ENCODE results near the gene LIFR. TPM values are rescaled to one million over a fixed set of nuclear protein-coding genes. Genes with fewer than 3 reads are reported as not detected.

The LIFR gene
- total and polyA plus RNA-seq, 2 donors (not counting 3 experiments of a cell fraction or from before 2014, with no cell fraction given), result 4.1 to 36.4 TPM

GRCh38 chr5:38543886-38544285 lies 12.6 kb downstream of the LIFR start:
- ChIA-PET CTCF (interaction anchor here (1.1 to 7.3 kb wide), 4 partner anchors 8 to 143 kb away, joined by 3 to 167 read pairs (median 24); no protein-coding TSS in a partner anchor), POLR2A (no interaction called here)
- H3K27ac ChIP-seq (ENCODE audit: insufficient read depth, low read depth, low read length), result no peak overlapping the region
- no peak for FAIRE-seq
- DNase-seq (ENCODE audit: low read depth, low spot score), result no peak
- TF ChIP-seq JUN (IDR thresholded peaks at IDR 0.05; ENCODE audit: borderline replicate concordance, insufficient read depth, insufficient read length, low read depth), result no peak
- no peak overlapping the region for H3K4me2 ChIP-seq (ENCODE audit: insufficient read depth, low read length)
- no peak overlapping the region for H2AFZ ChIP-seq (ENCODE audit: low read depth, low read length)
- H3K27me3 ChIP-seq (ENCODE audit: control insufficient read depth in 2 of 2, insufficient read depth in 2 of 2, low read length in 2 of 2), result no peaks in the 10 kb centered on the region
- dilution Hi-C loops (cut with MboI; ENCODE audit: extremely low pct_ligation_motif_present, low sequenced_read_pairs) (no loop called here), intact Hi-C loops (cut with micrococcal nuclease) (no loop called here)
- no peak overlapping the region for H3K4me3 ChIP-seq (replicated peaks in 1 of 3; ENCODE audit: insufficient read depth in 1 of 3, low read depth in 1 of 3, low read length in 3 of 3)
- no TSS peak for BruUV-seq (replicated peaks)
- H3K9me3 ChIP-seq (replicated peaks; ENCODE audit: control insufficient read depth, insufficient read depth, low read length), result no peaks in the 10 kb centered on the region
- H3K4me1 ChIP-seq (ENCODE audit: control insufficient read depth, extremely low read depth, insufficient read depth, low read length), result peaks cover 6% of the 10 kb centered on the region
- no peaks in the 10 kb centered on the region for H3K79me2 ChIP-seq (ENCODE audit: control insufficient read depth, insufficient read depth, low read length)
- H3K9me1 ChIP-seq (replicated peaks; ENCODE audit: control insufficient read depth, extremely low read depth, insufficient read depth, low read length), result peaks cover 2% of the 10 kb centered on the region
- no peak overlapping the region for H3K9ac ChIP-seq (replicated peaks; ENCODE audit: extremely low read depth, insufficient read depth, low read length)
- H4K20me1 ChIP-seq (replicated peaks; ENCODE audit: control insufficient read depth, extremely low read depth, insufficient read depth, low read length), result no peaks in the 10 kb centered on the region
- H3K36me3 ChIP-seq (ENCODE audit: control insufficient read depth in 2 of 2, extremely low read depth in 1 of 2, insufficient read depth in 2 of 2, low read length in 2 of 2), result no peaks in the 10 kb centered on the region

DNA sequence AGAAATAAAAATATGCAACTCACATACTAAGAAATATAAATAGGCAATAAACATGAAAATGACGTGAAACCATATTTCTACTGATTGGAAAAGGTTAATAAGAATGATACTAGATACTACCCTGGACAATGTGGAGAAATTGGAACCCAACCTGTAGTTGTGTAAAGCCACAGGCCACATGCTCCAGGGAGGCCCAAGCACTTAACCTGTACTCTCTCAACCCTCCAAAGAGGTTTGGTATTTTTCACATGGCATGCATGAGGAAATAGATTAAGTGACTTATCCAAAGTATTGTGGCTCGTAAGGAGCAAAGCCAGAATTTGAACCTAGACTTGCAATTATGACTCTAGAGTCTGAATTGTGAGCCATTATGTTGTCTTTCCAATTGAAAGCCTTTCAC lies 13.4 kb downstream of the LIFR start:
- Histone ChIP-seq H3K4me1 (ENCODE audit: control insufficient read depth, extremely low read depth, insufficient read depth, low read length) (peaks cover under 1% of the 10 kb centered on the region), H4K20me1 (replicated peaks; ENCODE audit: control insufficient read depth, extremely low read depth, insufficient read depth, low read length) (no peaks in the 10 kb centered on the region), H2AFZ (ENCODE audit: low read depth, low read length) (no peak overlapping the region), H3K4me3 (replicated peaks in 1 of 3; ENCODE audit: insufficient read depth in 1 of 3, low read depth in 1 of 3, low read length in 3 of 3) (no peak overlapping the region), H3K27me3 (ENCODE audit: control insufficient read depth in 2 of 2, insufficient read depth in 2 of 2, low read length in 2 of 2) (no peaks in the 10 kb centered on the region), H3K27ac (ENCODE audit: insufficient read depth, low read depth, low read length) (no peak overlapping the region), H3K79me2 (ENCODE audit: control insufficient read depth, insufficient read depth, low read length) (no peaks in the 10 kb centered on the region), H3K9me1 (replicated peaks; ENCODE audit: control insufficient read depth, extremely low read depth, insufficient read depth, low read length) (no peaks in the 10 kb centered on the region), H3K9ac (replicated peaks; ENCODE audit: extremely low read depth, insufficient read depth, low read length) (no peak overlapping the region), H3K9me3 (replicated peaks; ENCODE audit: control insufficient read depth, insufficient read depth, low read length) (no peaks in the 10 kb centered on the region), H3K4me2 (ENCODE audit: insufficient read depth, low read length) (no peak overlapping the region), H3K36me3 (ENCODE audit: control insufficient read depth in 2 of 2, extremely low read depth in 1 of 2, insufficient read depth in 2 of 2, low read length in 2 of 2) (no peaks in the 10 kb centered on the region)
- FAIRE-seq, result no peak
- TF ChIP-seq GATA2 (IDR thresholded peaks at IDR 0.05; ENCODE audit: insufficient read depth, insufficient read length, low read depth, low read length), result no peak
- TF ChIP-seq, protein P1, sequence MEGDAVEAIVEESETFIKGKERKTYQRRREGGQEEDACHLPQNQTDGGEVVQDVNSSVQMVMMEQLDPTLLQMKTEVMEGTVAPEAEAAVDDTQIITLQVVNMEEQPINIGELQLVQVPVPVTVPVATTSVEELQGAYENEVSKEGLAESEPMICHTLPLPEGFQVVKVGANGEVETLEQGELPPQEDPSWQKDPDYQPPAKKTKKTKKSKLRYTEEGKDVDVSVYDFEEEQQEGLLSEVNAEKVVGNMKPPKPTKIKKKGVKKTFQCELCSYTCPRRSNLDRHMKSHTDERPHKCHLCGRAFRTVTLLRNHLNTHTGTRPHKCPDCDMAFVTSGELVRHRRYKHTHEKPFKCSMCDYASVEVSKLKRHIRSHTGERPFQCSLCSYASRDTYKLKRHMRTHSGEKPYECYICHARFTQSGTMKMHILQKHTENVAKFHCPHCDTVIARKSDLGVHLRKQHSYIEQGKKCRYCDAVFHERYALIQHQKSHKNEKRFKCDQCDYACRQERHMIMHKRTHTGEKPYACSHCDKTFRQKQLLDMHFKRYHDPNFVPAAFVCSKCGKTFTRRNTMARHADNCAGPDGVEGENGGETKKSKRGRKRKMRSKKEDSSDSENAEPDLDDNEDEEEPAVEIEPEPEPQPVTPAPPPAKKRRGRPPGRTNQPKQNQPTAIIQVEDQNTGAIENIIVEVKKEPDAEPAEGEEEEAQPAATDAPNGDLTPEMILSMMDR (IDR thresholded peaks at IDR 0.05; ENCODE audit: extremely low read depth in 1 of 2, insufficient read depth in 1 of 2, low read depth in 1 of 2, low read length in 2 of 2), result no peak
- TF ChIP-seq FOS (IDR thresholded peaks at IDR 0.05; ENCODE audit: borderline replicate concordance, insufficient read depth, low read length), result no peak
- no peak for TF ChIP-seq POLR2AphosphoS5 (IDR thresholded peaks at IDR 0.05; ENCODE audit: insufficient read depth, low read depth, low read length)
- TF ChIP-seq JUN (IDR thresholded peaks at IDR 0.05; ENCODE audit: borderline replicate concordance, insufficient read depth, insufficient read length, low read depth), result no peak
- no peak for TF ChIP-seq EZH2 (IDR thresholded peaks at IDR 0.05; ENCODE audit: borderline replicate concordance, low read depth, low read length, severe bottlenecking)
- TF ChIP-seq MYC (IDR thresholded peaks at IDR 0.05; ENCODE audit: low read depth, low read length), result no peak
- TF ChIP-seq POLR2A (IDR thresholded peaks at IDR 0.05; ENCODE audit: low read depth, low read length), result no peak
- no peak for TF ChIP-seq MAX (IDR thresholded peaks at IDR 0.05; ENCODE audit: insufficient read depth, insufficient read length)
- POLR2A ChIA-PET, result no interaction called here
- CTCF ChIA-PET, result interaction anchor here (1.1 to 5.7 kb wide), 3 partner anchors 102 to 267 kb away, joined by 3 to 44 read pairs (median 3); no protein-coding TSS in a partner anchor
- DNase-seq (ENCODE audit: low read depth, low spot score), result no peak
- intact Hi-C loops (cut with micrococcal nuclease) (no loop called here), dilution Hi-C loops (cut with MboI; ENCODE audit: extremely low pct_ligation_motif_present, low sequenced_read_pairs) (no loop called here)
- no TSS peak for BruUV-seq (replicated peaks)
